Breast epithelium (tissue), 4 donors: ENCODE results near the gene SEC16A. TPM values are rescaled to one million over a fixed set of nuclear protein-coding genes. Genes with fewer than 3 reads are reported as not detected.

ENCODE experiments used
- DNase-seq, 2 donors: peaks; one replicate each; pipeline ENCODE4 v3.0.0-alpha.2; 2019; ENCODE audit warnings: low spot score in 2 of 2
- H3K27ac ChIP-seq, 2 donors: fragments of 200-600 bp; sonication (generic) in 1 of 2; one replicate each; pipeline ENCODE4 v1.5.1; 2016 to 2019; ENCODE audit warnings: mild to moderate bottlenecking in 1 of 2
- H3K27me3 ChIP-seq, 2 donors: fragments of 200-600 bp; sonication (generic) in 1 of 2; one replicate each; pipeline versions ENCODE4 v1.5.1 to v1.6.0; 2017 to 2019; ENCODE audit warnings: control low read depth in 1 of 2, mild to moderate bottlenecking in 1 of 2
- H3K36me3 ChIP-seq: fragments of 200-600 bp; one replicate; pipeline ENCODE4 v1.5.1; 2019
- H3K4me1 ChIP-seq, 2 donors: fragments of 200-600 bp; sonication (generic); one replicate each; pipeline ENCODE4 v1.5.1; 2016 to 2019; ENCODE audit warnings: control low read depth in 1 of 2
- H3K4me3 ChIP-seq, 3 donors: fragments of 200-600 bp; sonication (generic); 1 replicate in 2 of 3; 2 replicates in 1 of 3; pipeline ENCODE4 v1.5.1; 2016 to 2019; ENCODE audit warnings: mild to moderate bottlenecking in 3 of 3, moderate library complexity in 2 of 3
- H3K9me3 ChIP-seq, 2 donors: fragments of 200-600 bp; sonication (generic) in 1 of 2; one replicate each; pipeline ENCODE4 v1.5.1; 2016 to 2019; ENCODE audit warnings: control low read depth in 1 of 2
- CTCF ChIP-seq, 3 donors: fragments of 450-650 bp; IDR thresholded peaks; one replicate each; pipeline ENCODE4 v1.5.1; 2016 to 2017; ENCODE audit warnings: antibody characterized with exemption in 3 of 3, mild to moderate bottlenecking in 3 of 3, moderate library complexity in 3 of 3
- POLR2A ChIP-seq: fragments of 450-650 bp; IDR thresholded peaks from one replicate; pipeline ENCODE4 v1.6.1; 2016; ENCODE audit warnings: antibody characterized with exemption, mild to moderate bottlenecking, moderate library complexity
- POLR2AphosphoS5 ChIP-seq, 3 donors: sonication (generic); formaldehyde crosslinking; IDR thresholded peaks; one replicate each; pipeline ENCODE4 v1.6.1; 2017; ENCODE audit warnings: antibody characterized with exemption in 3 of 3
- intact Hi-C: fragments of 100-400 bp; cut with DNase I; formaldehyde crosslinking; loops from one replicate; pipeline ENCODE4 v1.15.1; 2023; ENCODE audit warnings: low total_unique reads
- total RNA-seq, 3 donors: library from RNA; depleted of rRNA; stranded (reverse); fragments of >200 nt; gene quantifications; one replicate each; pipeline ENCODE4 v1.1.0, GENCODE V29; 2016

SEC16A gene
- total RNA-seq, 3 donors from 2014 or later, result 41.9 to 55.1 (median 42.9) TPM

- H3K4me1 ChIP-seq, result no peaks in the 10 kb centered on the region
- no peaks in the 10 kb centered on the region for H3K36me3 ChIP-seq
- H3K9me3 ChIP-seq, result no peaks in the 10 kb centered on the region
- no peak overlapping the region for H3K4me3 ChIP-seq
- no peak for TF ChIP-seq POLR2AphosphoS5 (IDR thresholded peaks at IDR 0.05)
- no peak for TF ChIP-seq CTCF (IDR thresholded peaks at IDR 0.05)
- TF ChIP-seq POLR2A, result no peak
- no peaks in the 10 kb centered on the region for H3K27me3 ChIP-seq
- intact Hi-C loops, result loop anchor here (5.0 kb wide), 1 partner anchor 128 kb away; no protein-coding TSS in a partner anchor
- H3K27ac ChIP-seq, result no peak overlapping the region
- DNase-seq, result no peak
Observed at GRCh38 chr9:136494012-136494411, 11.2 kb upstream of the SEC16A start.

GRCh38 chr9:136493567-136493971 lies 10.7 kb upstream of the SEC16A start:
- no peak overlapping the region for H3K27ac ChIP-seq
- intact Hi-C loops, result loop anchor here (5.0 kb wide), 1 partner anchor 129 kb away; no protein-coding TSS in a partner anchor
- DNase-seq, result no peak

GRCh38 chr9:136492978-136493522 lies 10.2 kb upstream of the SEC16A start:
- intact Hi-C loops, result loop anchor here (5.0 kb wide), 1 partner anchor 129 kb away; no protein-coding TSS in a partner anchor

More at GRCh38 chr9:136493567-136493971, 10.7 kb upstream of the SEC16A start:
- no peaks in the 10 kb centered on the region for H3K27me3 ChIP-seq
- no peak for TF ChIP-seq POLR2AphosphoS5 (IDR thresholded peaks at IDR 0.05)
- no peak for TF ChIP-seq CTCF (IDR thresholded peaks at IDR 0.05)
- no peak for TF ChIP-seq POLR2A
- no peaks in the 10 kb centered on the region for H3K36me3 ChIP-seq
- no peak overlapping the region for H3K4me3 ChIP-seq
- H3K9me3 ChIP-seq, result no peaks in the 10 kb centered on the region
- H3K4me1 ChIP-seq, result no peaks in the 10 kb centered on the region

GRCh38 chr9:136489731-136490130 lies 6.9 kb upstream of the SEC16A start:
- DNase-seq, result no peak
- TF ChIP-seq POLR2A (no peak), POLR2AphosphoS5 (IDR thresholded peaks at IDR 0.05) (no peak), CTCF (IDR thresholded peaks at IDR 0.05) (no peak)
- Histone ChIP-seq H3K27me3 (no peaks in the 10 kb centered on the region), H3K9me3 (no peaks in the 10 kb centered on the region), H3K36me3 (no peaks in the 10 kb centered on the region), H3K27ac (no peak overlapping the region), H3K4me1 (peaks cover 2% of the 10 kb centered on the region in 2 donors), H3K4me3 (no peak overlapping the region)
- intact Hi-C loops, result loop anchor here (5.0 kb wide), 2 partner anchors 133 to 143 kb away; no protein-coding TSS in a partner anchor

More at GRCh38 chr9:136492978-136493522, 10.2 kb upstream of the SEC16A start:
- no peak overlapping the region for H3K4me3 ChIP-seq
- H3K4me1 ChIP-seq, result no peaks in the 10 kb centered on the region
- H3K27me3 ChIP-seq, result no peaks in the 10 kb centered on the region
- no peaks in the 10 kb centered on the region for H3K9me3 ChIP-seq
- no peak for DNase-seq
- TF ChIP-seq POLR2AphosphoS5 (IDR thresholded peaks at IDR 0.05), result no peak
- TF ChIP-seq POLR2A, result no peak
- no peak for TF ChIP-seq CTCF (IDR thresholded peaks at IDR 0.05)
- H3K27ac ChIP-seq, result no peak overlapping the region
- H3K36me3 ChIP-seq, result no peaks in the 10 kb centered on the region
